ENCODE data around the gene ADAMTS18.

GRCh38 chr16:77373726-77374125, 61.1 kb downstream of the ADAMTS18 start:
- TF ChIP-seq CTCF (IDR thresholded peaks at IDR 0.05), result no peak
- no peak for TF ChIP-seq POLR2A (IDR thresholded peaks at IDR 0.05)

All from esophagus squamous epithelium (tissue), 4 donors.